HepG2 (cell line): ENCODE results near the gene TXLNA. TPM values are rescaled to one million over a fixed set of nuclear protein-coding genes. Genes with fewer than 3 reads are reported as not detected.
A peak's percentile ranks its signal among the peaks of the same experiment; 100 is the strongest.

Source experiments
- ATAC-seq: fragments of 200-7000 bp; cut with Tn5 transposase; 3 replicates; pipeline ENCODE4 v1.9.1; 2020; ENCODE audit warnings: mild to moderate bottlenecking, moderate library complexity
- BruUV-seq: library from RNA; stranded (reverse); fragments of 400-500 nt; replicated peaks from 2 replicates; lab custom pipeline; 2021; lab: Mats Ljungman, UMichigan
- CTCF ChIA-PET: fragments of 300-600 bp; formaldehyde crosslinking; extraction: SDS; loops from one replicate; lab custom pipeline; 2021; ENCODE audit warnings: low total read pairs, inconsistent platforms, low intra/inter-chr PET ratio; lab: Yijun Ruan, JAX
- POLR2A ChIA-PET: fragments of 350-600 bp; sonication (Branson Sonifier 250); formaldehyde crosslinking; loops from one replicate; lab custom pipeline; 2020; ENCODE audit warnings: antibody characterized with exemption, inconsistent platforms; lab: Yijun Ruan, JAX
- DNase-seq: peaks from one replicate; pipeline ENCODE4 v3.0.0-alpha.2; 2015; ENCODE audit warnings: low spot score
- FAIRE-seq: peaks from 3 replicates; lab custom pipeline; 2011; peaks lifted over from hg19 to GRCh38; lab: Jason Lieb, UNC
- H2AFZ ChIP-seq: one replicate; pipeline ENCODE4 v1.6.1; 2011; ENCODE audit warnings: low read length, inconsistent platforms
- H3K27ac ChIP-seq: fragments of 300-600 bp; 3 replicates; pipeline ENCODE4 v1.8.0; 2011; ENCODE audit warnings: mixed run types, mild to moderate bottlenecking, mixed read lengths, low read length, inconsistent platforms; ENCODE audit not compliant: insufficient read depth; ENCODE audit errors: extremely low read length
- H3K27me3 ChIP-seq, 2 experiments: fragments of 200-600 bp in 1 of 2; 2 replicates in 1 of 2; 3 replicates in 1 of 2; pipeline versions ENCODE4 v1.6.0 to v1.8.0; 2011; ENCODE audit warnings: low read length in 2 of 2, mild to moderate bottlenecking in 2 of 2, moderate library complexity in 2 of 2, inconsistent platforms in 1 of 2; ENCODE audit not compliant: insufficient read depth in 2 of 2, control insufficient read depth in 1 of 2
- H3K36me3 ChIP-seq, 2 experiments: fragments of 200-600 bp in 1 of 2; replicated peaks in 1 of 2; 2 replicates in 1 of 2; 3 replicates in 1 of 2; pipeline versions ENCODE4 v1.5.1 to v1.8.0; 2011; ENCODE audit warnings: low read length in 2 of 2, inconsistent platforms in 1 of 2; ENCODE audit not compliant: insufficient read depth in 2 of 2, control insufficient read depth in 1 of 2
- H3K4me1 ChIP-seq: 2 replicates; pipeline ENCODE4 v1.5.1; 2012; ENCODE audit warnings: low read length, inconsistent platforms; ENCODE audit not compliant: insufficient read depth
- H3K4me2 ChIP-seq: 2 replicates; pipeline ENCODE4 v1.6.0; 2011; ENCODE audit warnings: low read depth, low read length, inconsistent platforms
- H3K4me3 ChIP-seq, 3 experiments: fragments of 200-600 bp in 1 of 3; sonication (generic), shearing (Covaris generic) in 1 of 3; replicated peaks in 1 of 3; 2 replicates each; pipeline ENCODE4 v1.5.1; 2011 to 2016; ENCODE audit warnings: low read length in 3 of 3, inconsistent platforms in 2 of 3, low read depth in 2 of 3, mild to moderate bottlenecking in 2 of 3, control low read depth in 1 of 3, mixed read lengths in 1 of 3; ENCODE audit not compliant: insufficient read depth in 1 of 3
- H3K79me2 ChIP-seq: one replicate; pipeline ENCODE4 v1.6.1; 2011; ENCODE audit warnings: low read length, inconsistent platforms; ENCODE audit not compliant: insufficient read depth
- H3K9ac ChIP-seq: 2 replicates; pipeline ENCODE4 v1.6.0; 2011; ENCODE audit warnings: mild to moderate bottlenecking, low read depth, low read length, inconsistent platforms; ENCODE audit not compliant: insufficient read depth
- H3K9me3 ChIP-seq: 2 replicates; pipeline ENCODE4 v1.5.1; 2012; ENCODE audit warnings: mild to moderate bottlenecking, low read length
- H4K20me1 ChIP-seq: 2 replicates; pipeline ENCODE4 v1.6.0; 2011; ENCODE audit warnings: inconsistent platforms, mild to moderate bottlenecking, low read length, moderate library complexity; ENCODE audit not compliant: insufficient read depth
- KAT7 ChIP-seq: IDR thresholded peaks from 2 replicates; pipeline ENCODE4 v1.6.1; 2018; ENCODE audit warnings: borderline replicate concordance, missing compliant biosample characterization
- KDM1A ChIP-seq: IDR thresholded peaks from 2 replicates; pipeline ENCODE4 v1.6.1; 2016; ENCODE audit warnings: missing compliant biosample characterization
- ZNF713 ChIP-seq: sonication (generic); formaldehyde crosslinking; IDR thresholded peaks from 2 replicates; pipeline ENCODE4 v1.4.0; 2020; ENCODE audit warnings: mild to moderate bottlenecking, missing genetic modification reagents
- WGBS: methylation state at CpG from one replicate; pipeline ENCODE4 v1.1.6; 2017; ENCODE audit warnings: low lambda C conversion rate; 5-methylcytosine and 5-hydroxymethylcytosine counted together
- in situ Hi-C: cut with HindIII; loops from 2 replicates; pipeline ENCODE4 v1.10.0; 2017; ENCODE audit warnings: low pct_unique_long_range_greater_than_20kb; ENCODE audit not compliant: extremely low pct_ligation_motif_present
- intact Hi-C: fragments of 100-400 bp; cut with micrococcal nuclease; formaldehyde crosslinking; loops from one replicate; pipeline ENCODE4 v1.10.0; 2022; ENCODE audit not compliant: unreplicated experiment
- polyA plus RNA-seq, 8 experiments: library from polyadenylated mRNA; depleted of rRNA in 3 of 8; stranded (reverse) in 7 of 8; unstranded in 1 of 8; fragments of >200 nt; fragmentation: Illumina TruSeq in 4 of 8; extraction: Trizol in 4 of 8; gene quantifications; 2 replicates each; pipeline versions ENCODE4 v1.2.1 to v1.2.3, GENCODE V29; 2011 to 2016; ENCODE audit warnings: low read depth in 4 of 8, missing spikeins in 1 of 8, mixed read lengths in 1 of 8; ENCODE audit not compliant: insufficient read depth in 1 of 8
- total RNA-seq, 5 experiments: library from RNA; depleted of rRNA; stranded (reverse); fragments of >200 nt; fragmentation: Illumina TruSeq; extraction: Trizol; gene quantifications; 2 replicates each; pipeline ENCODE4 v1.2.3, GENCODE V29; 2016; ENCODE audit warnings: low read depth in 1 of 5
- TF ChIP-seq, protein P1 (sequence below): sonication (generic); formaldehyde crosslinking; IDR thresholded peaks from 2 replicates; pipeline ENCODE4 v1.4.0; 2020; ENCODE audit warnings: missing genetic modification reagents
- TF ChIP-seq, protein P2 (sequence below): sonication (generic); formaldehyde crosslinking; IDR thresholded peaks from 2 replicates; pipeline ENCODE4 v1.4.0; 2020; ENCODE audit warnings: mild to moderate bottlenecking, low read depth, missing genetic modification reagents
- TF ChIP-seq, protein P3 (sequence below): sonication (generic); formaldehyde crosslinking; IDR thresholded peaks from 2 replicates; pipeline ENCODE4 v1.4.0; 2020; ENCODE audit warnings: missing genetic modification reagents
- TF ChIP-seq, protein P4 (sequence below): sonication (generic); formaldehyde crosslinking; IDR thresholded peaks from 2 replicates; pipeline ENCODE4 v1.5.0; 2020; ENCODE audit warnings: mild to moderate bottlenecking, low read depth, missing genetic modification reagents, borderline replicate concordance
- TF ChIP-seq, protein P5 (sequence below): sonication (generic); IDR thresholded peaks from 2 replicates; pipeline ENCODE4 v1.6.1; 2016; ENCODE audit warnings: low read depth, borderline replicate concordance
- TF ChIP-seq, protein P6 (sequence below), 2 experiments: IDR thresholded peaks; 2 replicates each; pipeline ENCODE4 v1.6.1; 2011 to 2012; ENCODE audit warnings: low read length in 2 of 2, borderline replicate concordance in 1 of 2, low read depth in 1 of 2, mild to moderate bottlenecking in 1 of 2, moderate library complexity in 1 of 2

Gene TXLNA
- total and polyA plus RNA-seq, 2 of the 13 experiments (the other 11 are each of a cell fraction or from before 2014, with no cell fraction given), result 29.6 to 67.8 TPM

DNA sequence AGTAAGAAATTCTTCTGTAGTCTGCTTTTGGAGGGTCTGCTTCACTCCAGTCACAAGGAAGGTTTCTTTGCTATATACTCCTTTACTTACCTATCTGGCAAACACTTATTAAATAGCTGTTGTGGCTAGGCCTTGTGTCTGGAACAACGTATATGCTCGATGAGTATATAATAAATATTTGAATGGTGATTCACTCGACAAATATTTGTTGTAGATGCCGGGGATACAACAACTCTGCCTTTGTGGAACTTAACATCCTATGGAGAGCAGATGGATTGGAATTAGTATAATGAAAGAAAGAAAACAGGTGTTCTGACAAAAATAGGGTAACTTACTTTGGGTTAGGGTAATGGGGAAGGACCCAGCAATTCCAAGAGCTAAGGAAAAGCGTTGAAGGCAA lies 40.5 kb upstream of the TXLNA start (continued):
- TF ChIP-seq, protein P1, sequence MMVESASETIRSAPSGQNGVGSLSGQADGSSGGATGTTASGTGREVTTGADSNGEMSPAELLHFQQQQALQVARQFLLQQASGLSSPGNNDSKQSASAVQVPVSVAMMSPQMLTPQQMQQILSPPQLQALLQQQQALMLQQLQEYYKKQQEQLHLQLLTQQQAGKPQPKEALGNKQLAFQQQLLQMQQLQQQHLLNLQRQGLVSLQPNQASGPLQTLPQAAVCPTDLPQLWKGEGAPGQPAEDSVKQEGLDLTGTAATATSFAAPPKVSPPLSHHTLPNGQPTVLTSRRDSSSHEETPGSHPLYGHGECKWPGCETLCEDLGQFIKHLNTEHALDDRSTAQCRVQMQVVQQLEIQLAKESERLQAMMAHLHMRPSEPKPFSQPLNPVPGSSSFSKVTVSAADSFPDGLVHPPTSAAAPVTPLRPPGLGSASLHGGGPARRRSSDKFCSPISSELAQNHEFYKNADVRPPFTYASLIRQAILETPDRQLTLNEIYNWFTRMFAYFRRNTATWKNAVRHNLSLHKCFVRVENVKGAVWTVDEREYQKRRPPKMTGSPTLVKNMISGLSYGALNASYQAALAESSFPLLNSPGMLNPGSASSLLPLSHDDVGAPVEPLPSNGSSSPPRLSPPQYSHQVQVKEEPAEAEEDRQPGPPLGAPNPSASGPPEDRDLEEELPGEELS, result 0 out of 2 replicates have a peak, but pooled peaks have one; percentile 23
- TF ChIP-seq, all 625 proteins: peak for 7

DNA sequence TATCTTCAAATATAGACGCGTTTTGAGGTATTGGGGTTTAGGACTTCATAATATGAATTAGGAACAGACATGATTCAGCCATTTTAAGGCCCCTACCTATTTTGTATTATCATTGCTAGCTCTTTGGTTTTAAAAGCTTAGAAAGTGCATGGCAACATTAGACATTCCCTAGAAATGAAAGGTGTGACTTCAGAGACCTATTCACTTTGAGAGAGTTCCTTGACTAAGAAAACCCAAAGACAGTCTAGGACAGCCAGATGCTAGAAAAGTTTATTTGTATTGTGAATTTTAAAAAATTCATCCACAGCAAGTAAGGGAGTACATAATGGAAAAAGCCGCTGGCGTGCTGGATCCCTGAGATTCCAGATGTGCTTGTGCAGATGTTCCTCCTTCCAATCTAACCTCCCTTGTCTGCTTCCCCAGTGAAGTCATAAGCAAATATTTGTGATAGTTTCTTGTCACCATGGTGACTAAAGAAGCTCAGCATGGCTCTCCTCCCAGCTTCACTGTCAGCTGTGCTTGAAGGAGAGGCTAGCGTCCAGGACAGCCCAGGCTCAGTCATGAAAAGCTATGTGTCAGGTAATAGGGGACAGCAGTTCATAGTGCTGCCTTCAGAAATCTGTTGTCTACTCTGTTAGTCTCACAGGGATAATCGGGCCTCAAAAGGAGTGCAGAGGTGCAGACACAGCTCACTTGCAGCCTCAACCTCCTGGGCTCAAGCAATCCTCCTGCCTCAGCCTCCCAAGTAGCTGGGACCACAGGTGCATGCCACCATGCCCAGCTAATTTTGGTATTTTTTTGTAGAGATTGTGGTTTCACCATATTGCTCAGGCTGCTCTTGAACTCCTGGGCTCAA lies 36.8 kb upstream of the TXLNA start:
- H3K27me3 ChIP-seq, result no peaks in the 10 kb centered on the region
- in situ Hi-C loops, result no loop called here
- H3K9ac ChIP-seq, result peak overlapping the region; percentile 26
- 0 out of 2 replicates have a peak overlapping the region, but pooled peaks have one; percentile 0 for H3K4me2 ChIP-seq
- H3K4me1 ChIP-seq, result peaks cover 38% of the 10 kb centered on the region
- H3K36me3 ChIP-seq, result no peaks in the 10 kb centered on the region
- peaks cover 84% of the 10 kb centered on the region for H3K79me2 ChIP-seq
- no peaks in the 10 kb centered on the region for H3K9me3 ChIP-seq
- ATAC-seq (peak; percentile 97), DNase-seq (peak; percentile 85), FAIRE-seq (peak; percentile 49)
- H2AFZ ChIP-seq, result no peak overlapping the region
- peaks cover 44% of the 10 kb centered on the region for H4K20me1 ChIP-seq
- ChIA-PET POLR2A (interaction anchor here (0.6 to 1.4 kb wide), 3 partner anchors 11 to 39 kb away, joined by 3 to 6 read pairs (median 4); partner anchors contain the start of gene KPNA6), CTCF (no interaction called here)
- 70% methylated on average over 4 of the region's 6 CpGs for WGBS
- H3K4me3 ChIP-seq, result no peak overlapping the region
- peak overlapping the region; percentile 59 for H3K27ac ChIP-seq
- no TSS peak for BruUV-seq
- intact Hi-C loops, result no loop called here
- TF ChIP-seq KDM1A (CRISPR knock-in tag) (no peak), KAT7 (CRISPR knock-in tag) (no peak), ZNF713 (CRISPR knock-in tag) (no peak)
- TF ChIP-seq, protein P2, sequence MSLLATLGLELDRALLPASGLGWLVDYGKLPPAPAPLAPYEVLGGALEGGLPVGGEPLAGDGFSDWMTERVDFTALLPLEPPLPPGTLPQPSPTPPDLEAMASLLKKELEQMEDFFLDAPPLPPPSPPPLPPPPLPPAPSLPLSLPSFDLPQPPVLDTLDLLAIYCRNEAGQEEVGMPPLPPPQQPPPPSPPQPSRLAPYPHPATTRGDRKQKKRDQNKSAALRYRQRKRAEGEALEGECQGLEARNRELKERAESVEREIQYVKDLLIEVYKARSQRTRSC (CRISPR knock-in tag), result no peak
- TF ChIP-seq, protein P3, sequence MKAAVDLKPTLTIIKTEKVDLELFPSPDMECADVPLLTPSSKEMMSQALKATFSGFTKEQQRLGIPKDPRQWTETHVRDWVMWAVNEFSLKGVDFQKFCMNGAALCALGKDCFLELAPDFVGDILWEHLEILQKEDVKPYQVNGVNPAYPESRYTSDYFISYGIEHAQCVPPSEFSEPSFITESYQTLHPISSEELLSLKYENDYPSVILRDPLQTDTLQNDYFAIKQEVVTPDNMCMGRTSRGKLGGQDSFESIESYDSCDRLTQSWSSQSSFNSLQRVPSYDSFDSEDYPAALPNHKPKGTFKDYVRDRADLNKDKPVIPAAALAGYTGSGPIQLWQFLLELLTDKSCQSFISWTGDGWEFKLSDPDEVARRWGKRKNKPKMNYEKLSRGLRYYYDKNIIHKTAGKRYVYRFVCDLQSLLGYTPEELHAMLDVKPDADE, result no peak
- TF ChIP-seq, protein P4, sequence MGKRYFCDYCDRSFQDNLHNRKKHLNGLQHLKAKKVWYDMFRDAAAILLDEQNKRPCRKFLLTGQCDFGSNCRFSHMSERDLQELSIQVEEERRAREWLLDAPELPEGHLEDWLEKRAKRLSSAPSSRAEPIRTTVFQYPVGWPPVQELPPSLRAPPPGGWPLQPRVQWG (CRISPR knock-in tag), result no peak
- TF ChIP-seq, protein P5, sequence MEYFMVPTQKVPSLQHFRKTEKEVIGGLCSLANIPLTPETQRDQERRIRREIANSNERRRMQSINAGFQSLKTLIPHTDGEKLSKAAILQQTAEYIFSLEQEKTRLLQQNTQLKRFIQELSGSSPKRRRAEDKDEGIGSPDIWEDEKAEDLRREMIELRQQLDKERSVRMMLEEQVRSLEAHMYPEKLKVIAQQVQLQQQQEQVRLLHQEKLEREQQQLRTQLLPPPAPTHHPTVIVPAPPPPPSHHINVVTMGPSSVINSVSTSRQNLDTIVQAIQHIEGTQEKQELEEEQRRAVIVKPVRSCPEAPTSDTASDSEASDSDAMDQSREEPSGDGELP, result peak; percentile 87; the same call in 1 of the 2 replicates
- TF ChIP-seq, protein P6, sequence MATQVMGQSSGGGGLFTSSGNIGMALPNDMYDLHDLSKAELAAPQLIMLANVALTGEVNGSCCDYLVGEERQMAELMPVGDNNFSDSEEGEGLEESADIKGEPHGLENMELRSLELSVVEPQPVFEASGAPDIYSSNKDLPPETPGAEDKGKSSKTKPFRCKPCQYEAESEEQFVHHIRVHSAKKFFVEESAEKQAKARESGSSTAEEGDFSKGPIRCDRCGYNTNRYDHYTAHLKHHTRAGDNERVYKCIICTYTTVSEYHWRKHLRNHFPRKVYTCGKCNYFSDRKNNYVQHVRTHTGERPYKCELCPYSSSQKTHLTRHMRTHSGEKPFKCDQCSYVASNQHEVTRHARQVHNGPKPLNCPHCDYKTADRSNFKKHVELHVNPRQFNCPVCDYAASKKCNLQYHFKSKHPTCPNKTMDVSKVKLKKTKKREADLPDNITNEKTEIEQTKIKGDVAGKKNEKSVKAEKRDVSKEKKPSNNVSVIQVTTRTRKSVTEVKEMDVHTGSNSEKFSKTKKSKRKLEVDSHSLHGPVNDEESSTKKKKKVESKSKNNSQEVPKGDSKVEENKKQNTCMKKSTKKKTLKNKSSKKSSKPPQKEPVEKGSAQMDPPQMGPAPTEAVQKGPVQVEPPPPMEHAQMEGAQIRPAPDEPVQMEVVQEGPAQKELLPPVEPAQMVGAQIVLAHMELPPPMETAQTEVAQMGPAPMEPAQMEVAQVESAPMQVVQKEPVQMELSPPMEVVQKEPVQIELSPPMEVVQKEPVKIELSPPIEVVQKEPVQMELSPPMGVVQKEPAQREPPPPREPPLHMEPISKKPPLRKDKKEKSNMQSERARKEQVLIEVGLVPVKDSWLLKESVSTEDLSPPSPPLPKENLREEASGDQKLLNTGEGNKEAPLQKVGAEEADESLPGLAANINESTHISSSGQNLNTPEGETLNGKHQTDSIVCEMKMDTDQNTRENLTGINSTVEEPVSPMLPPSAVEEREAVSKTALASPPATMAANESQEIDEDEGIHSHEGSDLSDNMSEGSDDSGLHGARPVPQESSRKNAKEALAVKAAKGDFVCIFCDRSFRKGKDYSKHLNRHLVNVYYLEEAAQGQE (IDR thresholded peaks at IDR 0.05; ENCODE audit: borderline replicate concordance in 1 of 2, low read depth in 1 of 2, low read length in 2 of 2), result no peak
